ENCODE data around the gene NHSL1.

- TF ChIP-seq CTCF (IDR thresholded peaks at IDR 0.05) (no peak), POLR2A (IDR thresholded peaks at IDR 0.05) (no peak)
Observed at GRCh38 chr6:138546733-138547185, 47.5 kb upstream of the NHSL1 start.
